Measurements from ENCODE around the gene PTPRN2. TPM values are rescaled to one million over a fixed set of nuclear protein-coding genes. Genes with fewer than 3 reads are reported as not detected.

PTPRN2 gene
- total and polyA plus RNA-seq, 2 of the 8 experiments (the other 6 are each of a cell fraction or from before 2014, with no cell fraction given), result 2.6 to 4.5 TPM

GRCh38 chr7:157821959-157822687, 765.5 kb downstream of the PTPRN2 start (continued):
- TF ChIP-seq NRF1 (IDR thresholded peaks at IDR 0.05; ENCODE audit: low read depth, low read length) (no peak), EP300 (IDR thresholded peaks at IDR 0.05; ENCODE audit: borderline replicate concordance in 1 of 2, low read depth in 2 of 2, low read length in 2 of 2) (no peak)

Measured in H1 (cell line).